ENCODE measurements around the gene CCDC187. TPM values are rescaled to one million over a fixed set of nuclear protein-coding genes. Genes with fewer than 3 reads are reported as not detected.
A peak's percentile ranks its signal among the peaks of the same experiment; 100 is the strongest.

Gene CCDC187
- total and polyA plus RNA-seq, 2 of the 13 experiments (the other 11 are each of a cell fraction or from before 2014, with no cell fraction given), result 0.03 to 0.13 TPM

DNA sequence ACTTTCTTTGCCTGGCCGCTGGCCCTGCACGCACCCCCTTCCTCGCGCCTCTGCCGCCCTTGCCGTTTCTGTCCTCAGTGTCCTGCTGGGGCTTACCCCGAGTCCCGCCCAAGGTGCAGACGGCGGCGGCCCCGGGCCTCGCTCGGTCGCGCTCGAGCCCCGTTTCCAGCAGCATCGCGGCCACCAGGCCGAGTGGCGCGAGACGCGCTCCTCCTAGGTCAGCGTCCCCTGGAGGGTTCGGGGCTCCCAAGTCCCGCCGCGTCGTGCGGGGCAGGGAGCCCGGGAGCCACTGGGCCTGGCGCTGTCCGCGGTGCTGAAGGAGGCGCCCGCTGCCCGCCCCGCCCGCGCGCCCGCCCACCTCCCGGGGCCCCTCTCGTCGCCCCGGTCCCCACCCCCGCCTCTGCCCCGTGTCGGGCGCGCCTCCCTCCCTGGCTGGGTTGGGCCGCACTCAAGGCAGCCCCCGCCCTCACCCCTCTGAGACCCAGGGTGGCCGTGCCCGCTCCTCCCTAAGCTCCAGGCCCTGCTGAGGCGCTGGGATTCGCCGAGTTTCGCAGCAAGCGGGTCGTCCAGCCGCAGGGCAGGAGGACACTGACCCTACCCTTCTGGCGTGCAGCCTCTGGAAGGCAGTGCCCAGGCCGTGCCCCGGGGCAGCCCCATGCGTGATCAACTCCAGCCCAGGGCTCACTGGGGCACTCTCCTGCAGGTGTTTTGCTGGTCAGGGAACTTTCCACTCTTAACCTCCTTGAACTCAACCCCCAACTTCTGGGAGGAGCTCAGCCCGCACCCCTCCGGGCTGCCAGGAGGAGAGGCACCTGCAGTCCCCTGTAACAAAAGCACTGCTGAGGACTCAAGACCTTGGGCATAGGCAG lies 98.8 kb downstream of the CCDC187 start, which contains the start of gene LHX3 (continued):
- TF ChIP-seq, protein P1, sequence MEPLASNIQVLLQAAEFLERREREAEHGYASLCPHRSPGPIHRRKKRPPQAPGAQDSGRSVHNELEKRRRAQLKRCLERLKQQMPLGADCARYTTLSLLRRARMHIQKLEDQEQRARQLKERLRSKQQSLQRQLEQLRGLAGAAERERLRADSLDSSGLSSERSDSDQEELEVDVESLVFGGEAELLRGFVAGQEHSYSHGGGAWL (CRISPR knock-in tag; IDR thresholded peaks at IDR 0.05), result peak; percentile 53; the same call in 1 of the 2 replicates
- no peak for TF ChIP-seq ZBTB14 (CRISPR knock-in tag; IDR thresholded peaks at IDR 0.05)
- peak; percentile 74; the same call in 1 of the 2 replicates for TF ChIP-seq ZNF142 (CRISPR knock-in tag; IDR thresholded peaks at IDR 0.05)
- TF ChIP-seq, protein P2, sequence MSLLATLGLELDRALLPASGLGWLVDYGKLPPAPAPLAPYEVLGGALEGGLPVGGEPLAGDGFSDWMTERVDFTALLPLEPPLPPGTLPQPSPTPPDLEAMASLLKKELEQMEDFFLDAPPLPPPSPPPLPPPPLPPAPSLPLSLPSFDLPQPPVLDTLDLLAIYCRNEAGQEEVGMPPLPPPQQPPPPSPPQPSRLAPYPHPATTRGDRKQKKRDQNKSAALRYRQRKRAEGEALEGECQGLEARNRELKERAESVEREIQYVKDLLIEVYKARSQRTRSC (CRISPR knock-in tag; IDR thresholded peaks at IDR 0.05; ENCODE audit: low read depth), result no peak
- peak; percentile 52; the same call in 1 of the 2 replicates for TF ChIP-seq ZNF574 (CRISPR knock-in tag; IDR thresholded peaks at IDR 0.05)
- no peak for TF ChIP-seq FOXK2 (IDR thresholded peaks at IDR 0.05)
- TF ChIP-seq EED (CRISPR knock-in tag; IDR thresholded peaks at IDR 0.05), result 0 out of 2 replicates have a peak, but pooled peaks have one; percentile 55
- TF ChIP-seq GABPB1 (CRISPR knock-in tag; IDR thresholded peaks at IDR 0.05), result peak; percentile 40; the same call in 1 of the 2 replicates
- 0 out of 2 replicates have a peak, but pooled peaks have one; percentile 32 for TF ChIP-seq ZNF543 (CRISPR knock-in tag; IDR thresholded peaks at IDR 0.05)
- TF ChIP-seq, protein P3, sequence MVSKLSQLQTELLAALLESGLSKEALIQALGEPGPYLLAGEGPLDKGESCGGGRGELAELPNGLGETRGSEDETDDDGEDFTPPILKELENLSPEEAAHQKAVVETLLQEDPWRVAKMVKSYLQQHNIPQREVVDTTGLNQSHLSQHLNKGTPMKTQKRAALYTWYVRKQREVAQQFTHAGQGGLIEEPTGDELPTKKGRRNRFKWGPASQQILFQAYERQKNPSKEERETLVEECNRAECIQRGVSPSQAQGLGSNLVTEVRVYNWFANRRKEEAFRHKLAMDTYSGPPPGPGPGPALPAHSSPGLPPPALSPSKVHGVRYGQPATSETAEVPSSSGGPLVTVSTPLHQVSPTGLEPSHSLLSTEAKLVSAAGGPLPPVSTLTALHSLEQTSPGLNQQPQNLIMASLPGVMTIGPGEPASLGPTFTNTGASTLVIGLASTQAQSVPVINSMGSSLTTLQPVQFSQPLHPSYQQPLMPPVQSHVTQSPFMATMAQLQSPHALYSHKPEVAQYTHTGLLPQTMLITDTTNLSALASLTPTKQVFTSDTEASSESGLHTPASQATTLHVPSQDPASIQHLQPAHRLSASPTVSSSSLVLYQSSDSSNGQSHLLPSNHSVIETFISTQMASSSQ (IDR thresholded peaks at IDR 0.05; ENCODE audit: low read depth), result no peak
- TF ChIP-seq, protein P3 (CRISPR knock-in tag; IDR thresholded peaks at IDR 0.05; ENCODE audit: borderline replicate concordance), result no peak
